Hindlimb muscle (tissue), 1 donor: ENCODE measurements around the gene IL31. TPM values are rescaled to one million over a fixed set of nuclear protein-coding genes. Genes with fewer than 3 reads are reported as not detected.

ENCODE experiments used
- DNase-seq: peaks from one replicate; pipeline ENCODE4 v3.0.0-alpha.2; 2013
- polyA plus RNA-seq: library from polyadenylated mRNA; unstranded; fragments of 120-200 nt; gene quantifications from one replicate; pipeline ENCODE4 v1.2.1, GENCODE V29; 2013; ENCODE audit not compliant: insufficient read length

The IL31 gene
- polyA plus RNA-seq, 1 donor, result not detected

GRCh38 chr12:122126713-122127597 is 47.1 kb downstream of the IL31 start:
- DNase-seq, result no peak

GRCh38 chr12:122126342-122126635 is 47.7 kb downstream of the IL31 start:
- no peak for DNase-seq

GRCh38 chr12:122125452-122126341 is 48.3 kb downstream of the IL31 start:
- no peak for DNase-seq

DNA sequence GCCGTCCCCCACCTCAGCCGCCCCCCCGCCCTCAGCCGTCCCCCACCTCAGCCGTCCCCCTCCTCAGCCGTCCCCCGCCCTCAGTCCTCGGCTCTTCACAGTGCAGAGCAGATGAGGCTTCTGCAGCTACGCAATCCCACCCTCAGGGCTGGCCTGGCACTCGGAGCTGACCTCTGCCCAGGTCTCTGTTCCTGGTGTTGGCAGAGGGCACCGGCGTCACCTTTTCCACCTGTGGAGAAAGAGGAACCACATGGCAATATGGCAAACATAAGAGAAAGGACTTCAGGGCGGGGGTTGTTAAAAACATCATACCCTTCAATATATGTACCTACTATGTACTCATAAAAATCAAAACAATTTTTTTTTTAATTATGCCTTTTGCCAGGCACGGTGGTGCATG is 49.7 kb downstream of the IL31 start:
- DNase-seq, result no peak

GRCh38 chr12:122123761-122124145 is 50.3 kb downstream of the IL31 start:
- DNase-seq, result no peak

GRCh38 chr12:122123051-122123760 is 50.8 kb downstream of the IL31 start:
- DNase-seq, result peak; percentile 62

Other genes starting within 250 kb of the IL31 start
- 21.2 TPM for gene BCL7A, start 152.3 kb downstream of the IL31 start, polyA plus RNA-seq
- 36.7 TPM for gene MLXIP, start 95.5 kb downstream of the IL31 start, polyA plus RNA-seq
- not detected for gene LRRC43, start 8.9 kb upstream of the IL31 start, polyA plus RNA-seq
- 0.59 TPM for gene B3GNT4, start 29.5 kb upstream of the IL31 start, polyA plus RNA-seq
- 28.1 TPM for gene DIABLO, start 51.8 kb upstream of the IL31 start, polyA plus RNA-seq
- 12.5 TPM for gene VPS33A, start 92.3 kb upstream of the IL31 start, polyA plus RNA-seq
- 21.7 TPM for gene CLIP1, start 248.4 kb upstream of the IL31 start, polyA plus RNA-seq